Measurements from ENCODE around the gene NEMF.
"Not testable (repeated sequence)": the region's sequence is repeated elsewhere in the genome, so short reads cannot be mapped to it uniquely, and the experiment has no call there.

The NEMF gene

GRCh38 chr14:49852301-49853157, at the start of gene NEMF:
Gene NEMF, minus strand, starts transcription at chr14:49852788. Its CDS starts 35 bp downstream, at chr14:49852753.
- peak; percentile 92 for DNase-seq (ENCODE audit: low spot score)

- DNase-seq (ENCODE audit: low spot score), result no peak
Observed at GRCh38 chr14:49900973-49901372, 48.4 kb upstream of the NEMF start.

- no peak for DNase-seq (ENCODE audit: low spot score)
Observed at GRCh38 chr14:49898485-49898884, 45.9 kb upstream of the NEMF start.

GRCh38 chr14:49897965-49898364, 45.4 kb upstream of the NEMF start:
- no peak for DNase-seq (ENCODE audit: low spot score)

- no peak for DNase-seq (ENCODE audit: low spot score)
Observed at GRCh38 chr14:49897414-49897813, 44.8 kb upstream of the NEMF start.

- DNase-seq (ENCODE audit: low spot score), result no peak
Observed at GRCh38 chr14:49896966-49897365, 44.4 kb upstream of the NEMF start.

GRCh38 chr14:49896272-49896671, 43.7 kb upstream of the NEMF start:
- DNase-seq (ENCODE audit: low spot score), result not testable (repeated sequence)

- no peak for DNase-seq (ENCODE audit: low spot score)
Observed at GRCh38 chr14:49895480-49895879, 42.9 kb upstream of the NEMF start.

GRCh38 chr14:49894214-49895107, 41.9 kb upstream of the NEMF start:
- not testable (repeated sequence) for DNase-seq (ENCODE audit: low spot score)

- peak; percentile 56 for DNase-seq (ENCODE audit: low spot score)
Observed at GRCh38 chr14:49893309-49894213, 41.0 kb upstream of the NEMF start.

GRCh38 chr14:49892636-49893308, 40.2 kb upstream of the NEMF start, which contains the start of gene ARF6:
Gene ARF6, plus strand, starts transcription at chr14:49893082. Its CDS starts 655 bp downstream, at chr14:49893737.
- peak; percentile 99 for DNase-seq (ENCODE audit: low spot score)

GRCh38 chr14:49892301-49892635, 39.7 kb upstream of the NEMF start:
- no peak for DNase-seq (ENCODE audit: low spot score)

- DNase-seq (ENCODE audit: low spot score), result no peak
Observed at GRCh38 chr14:49888293-49888692, 35.7 kb upstream of the NEMF start.

GRCh38 chr14:49886523-49886922, 33.9 kb upstream of the NEMF start:
- DNase-seq (ENCODE audit: low spot score), result no peak

- DNase-seq (ENCODE audit: low spot score), result no peak
Observed at GRCh38 chr14:49882826-49883694, 30.5 kb upstream of the NEMF start.

GRCh38 chr14:49881350-49882001, 28.9 kb upstream of the NEMF start:
- no peak for DNase-seq (ENCODE audit: low spot score)

GRCh38 chr14:49880267-49881064, 27.9 kb upstream of the NEMF start:
- no peak for DNase-seq (ENCODE audit: low spot score)

GRCh38 chr14:49879646-49880204, 27.1 kb upstream of the NEMF start:
- peak; percentile 61 for DNase-seq (ENCODE audit: low spot score)

Measured in ecto neural progenitor cell (in vitro differentiated cells).